Left lung (tissue), 10 donors: ENCODE measurements around the gene GRIA4. TPM values are rescaled to one million over a fixed set of nuclear protein-coding genes. Genes with fewer than 3 reads are reported as not detected.

ENCODE experiments used
- ATAC-seq: fragments of 200-7000 bp; cut with Tn5 transposase; one replicate; pipeline ENCODE4 v1.9.1; 2020; ENCODE audit warnings: moderate library complexity
- DNase-seq, 4 donors: peaks; one replicate each; pipeline ENCODE4 v3.0.0-alpha.2; 2013 to 2020
- H3K27ac ChIP-seq, 2 donors: fragments of 200-600 bp; sonication (generic) in 1 of 2; one replicate each; pipeline versions ENCODE4 v1.5.0 to v1.8.0; 2020 to 2021
- H3K27me3 ChIP-seq, 2 donors: fragments of 200-600 bp; sonication (generic) in 1 of 2; one replicate each; pipeline versions ENCODE4 v1.5.0 to v1.8.0; 2020 to 2021
- H3K36me3 ChIP-seq, 2 donors: fragments of 200-600 bp; sonication (generic) in 1 of 2; one replicate each; pipeline versions ENCODE4 v1.5.0 to v1.8.0; 2020 to 2021
- H3K4me1 ChIP-seq, 2 donors: fragments of 200-600 bp; one replicate each; pipeline ENCODE4 v1.8.0; 2021
- H3K4me3 ChIP-seq, 2 donors: fragments of 200-600 bp; sonication (generic) in 1 of 2; one replicate each; pipeline versions ENCODE4 v1.5.0 to v1.8.0; 2020 to 2021; ENCODE audit warnings: mild to moderate bottlenecking in 1 of 2
- H3K9me3 ChIP-seq, 2 donors: fragments of 200-600 bp; sonication (generic) in 1 of 2; one replicate each; pipeline versions ENCODE4 v1.5.0 to v1.8.0; 2020 to 2021
- CTCF ChIP-seq, 2 donors: fragments of 200-600 bp; sonication (generic) in 1 of 2; IDR thresholded peaks; one replicate each; pipeline versions ENCODE4 v1.5.0 to v1.8.0; 2021; ENCODE audit warnings: antibody characterized with exemption in 2 of 2
- intact Hi-C, 2 donors: fragments of 100-400 bp; cut with DNase I; formaldehyde crosslinking; loops; one replicate each; pipeline versions ENCODE4 v1.11.2 to v1.14.2; 2022
- polyA plus RNA-seq, 6 donors: library from polyadenylated mRNA; unstranded; fragments of 120-200 nt; gene quantifications; one replicate each; pipeline ENCODE4 v1.2.1, GENCODE V29; 2013; ENCODE audit not compliant: insufficient read length in 6 of 6
- total RNA-seq, 2 donors: library from RNA; stranded (reverse); fragmentation: NEBNext Ultra II Directional; extraction: Animal tissue kit (Norgen Biotek cat#: 25700); gene quantifications; one replicate each; pipeline ENCODE4 v1.2.1, GENCODE V29; 2021
- donor health status: DM: no; HTN: yes; CAD: no.
- donor health status: DM: no; HTN: no; CAD: no.

Gene GRIA4
- total and polyA plus RNA-seq, 8 donors = 0.27 to 0.98 (median 0.63) TPM; not detected in 2

- intact Hi-C loops = no loop called here
- no peaks in the 10 kb centered on the region for H3K36me3 ChIP-seq
- no peaks in the 10 kb centered on the region for H3K27me3 ChIP-seq
- H3K4me1 ChIP-seq = no peaks in the 10 kb centered on the region
- no peak overlapping the region for H3K27ac ChIP-seq
- no peaks in the 10 kb centered on the region for H3K9me3 ChIP-seq
- no peak for ATAC-seq
- TF ChIP-seq CTCF (IDR thresholded peaks at IDR 0.05) = no peak
- no peak overlapping the region for H3K4me3 ChIP-seq
- no peak for DNase-seq
Observed at GRCh38 chr11:105923252-105923651, 313.4 kb downstream of the GRIA4 start.

DNA sequence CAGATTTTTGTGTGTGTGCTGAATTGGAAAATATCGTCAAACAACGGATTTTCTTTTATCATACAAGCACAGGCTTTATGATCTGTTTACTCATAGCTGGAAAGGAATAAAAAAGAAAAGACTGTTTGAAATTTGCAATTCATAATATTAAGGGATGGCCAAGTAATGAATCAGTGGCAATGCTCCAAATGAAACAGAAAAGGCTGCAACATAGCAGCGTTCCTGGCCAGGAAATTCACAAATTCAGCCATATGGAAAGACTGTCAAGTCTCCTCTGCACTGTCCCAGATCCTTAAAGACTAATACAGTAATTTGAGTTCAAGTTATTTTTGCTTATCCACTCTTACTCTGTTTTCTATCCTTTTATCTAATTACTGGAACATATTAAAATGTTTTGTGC, 313.9 kb downstream of the GRIA4 start:
- Histone ChIP-seq H3K36me3 (no peaks in the 10 kb centered on the region), H3K4me3 (no peak overlapping the region), H3K27ac (no peak overlapping the region), H3K4me1 (no peaks in the 10 kb centered on the region), H3K27me3 (no peaks in the 10 kb centered on the region), H3K9me3 (no peaks in the 10 kb centered on the region)
- DNase-seq (peak in 2 of 4 donors; percentile 77 to 85), ATAC-seq (no peak)
- no peak for TF ChIP-seq CTCF (IDR thresholded peaks at IDR 0.05)
- intact Hi-C loops = no loop called here

GRCh38 chr11:105929084-105929955, 319.4 kb downstream of the GRIA4 start:
- intact Hi-C loops = no loop called here
- no peaks in the 10 kb centered on the region for H3K9me3 ChIP-seq
- H3K27me3 ChIP-seq = no peaks in the 10 kb centered on the region
- DNase-seq = no peak
- no peak overlapping the region for H3K4me3 ChIP-seq
- no peak overlapping the region for H3K27ac ChIP-seq
- ATAC-seq = no peak
- no peak for TF ChIP-seq CTCF (IDR thresholded peaks at IDR 0.05)
- no peaks in the 10 kb centered on the region for H3K4me1 ChIP-seq
- no peaks in the 10 kb centered on the region for H3K36me3 ChIP-seq

DNA sequence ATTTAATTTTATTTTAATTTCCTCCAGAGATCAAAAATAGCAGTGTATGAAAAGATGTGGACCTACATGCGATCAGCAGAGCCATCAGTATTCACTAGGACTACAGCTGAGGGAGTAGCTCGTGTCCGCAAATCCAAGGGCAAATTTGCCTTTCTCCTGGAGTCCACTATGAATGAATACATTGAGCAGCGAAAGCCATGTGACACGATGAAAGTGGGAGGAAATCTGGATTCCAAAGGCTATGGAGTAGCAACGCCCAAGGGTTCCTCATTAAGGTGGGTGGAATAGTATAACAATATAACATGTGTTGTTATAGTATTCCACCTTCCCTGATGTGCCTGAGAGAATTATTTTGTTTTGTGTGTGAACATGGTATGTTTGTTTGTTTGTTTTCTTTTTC, 323.8 kb downstream of the GRIA4 start:
- no peaks in the 10 kb centered on the region for H3K4me1 ChIP-seq
- H3K27me3 ChIP-seq = no peaks in the 10 kb centered on the region
- no peaks in the 10 kb centered on the region for H3K36me3 ChIP-seq
- intact Hi-C loops = no loop called here
- H3K4me3 ChIP-seq = no peak overlapping the region
- DNase-seq (no peak), ATAC-seq (no peak)
- no peaks in the 10 kb centered on the region for H3K9me3 ChIP-seq
- no peak overlapping the region for H3K27ac ChIP-seq
- TF ChIP-seq CTCF (IDR thresholded peaks at IDR 0.05) = no peak

DNA sequence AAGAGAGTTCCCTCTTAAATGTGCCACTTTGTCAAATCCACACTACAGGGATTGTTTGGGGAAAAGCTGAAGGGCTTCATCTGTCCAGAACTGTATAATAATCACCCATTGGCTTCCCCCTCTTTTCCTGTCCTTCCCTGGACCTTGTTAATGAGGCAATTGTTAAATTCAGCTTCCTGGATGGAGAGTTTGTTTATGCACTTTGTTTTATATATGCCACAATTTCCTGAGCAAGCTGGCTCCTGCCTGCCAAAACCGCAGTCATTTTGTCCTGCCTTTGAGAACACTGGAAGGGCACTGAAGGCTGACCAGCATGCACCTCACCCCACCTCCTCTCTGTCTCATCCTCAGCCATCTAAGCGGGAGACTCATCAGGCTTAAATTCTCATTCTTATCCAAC, 325.9 kb downstream of the GRIA4 start:
- intact Hi-C loops = no loop called here
- Histone ChIP-seq H3K27me3 (no peaks in the 10 kb centered on the region), H3K36me3 (no peaks in the 10 kb centered on the region), H3K9me3 (no peaks in the 10 kb centered on the region), H3K4me3 (no peak overlapping the region), H3K27ac (no peak overlapping the region), H3K4me1 (no peaks in the 10 kb centered on the region)
- no peak for TF ChIP-seq CTCF (IDR thresholded peaks at IDR 0.05)
- ATAC-seq (peak; percentile 22), DNase-seq (no peak)
